Tibial artery (tissue), 4 donors: ENCODE data around the gene ARAP1.

ENCODE experiments used
- DNase-seq, 2 donors: peaks; one replicate each; pipeline ENCODE4 v3.0.0-alpha.2; 2019
- H3K27ac ChIP-seq, 2 donors: fragments of 200-600 bp; sonication (generic) in 1 of 2; 1 replicate in 1 of 2; 2 replicates in 1 of 2; pipeline ENCODE4 v1.5.1; 2018 to 2019; ENCODE audit warnings: mild to moderate bottlenecking in 1 of 2
- H3K27me3 ChIP-seq, 2 donors: fragments of 200-600 bp; sonication (generic) in 1 of 2; one replicate each; pipeline versions ENCODE4 v1.5.1 to v1.6.0; 2016 to 2019
- H3K36me3 ChIP-seq, 3 donors: fragments of 200-600 bp; sonication (generic) in 2 of 3; one replicate each; pipeline ENCODE4 v1.5.1; 2016 to 2019; ENCODE audit warnings: mild to moderate bottlenecking in 2 of 3
- H3K4me1 ChIP-seq, 4 donors: fragments of 200-600 bp; sonication (generic) in 2 of 4; 1 replicate in 3 of 4; 2 replicates in 1 of 4; pipeline ENCODE4 v1.5.1; 2016 to 2019
- H3K4me3 ChIP-seq, 2 donors: fragments of 200-600 bp; sonication (generic) in 1 of 2; 1 replicate in 1 of 2; 2 replicates in 1 of 2; pipeline ENCODE4 v1.5.1; 2018 to 2019; ENCODE audit warnings: mild to moderate bottlenecking in 2 of 2
- H3K9me3 ChIP-seq, 3 donors: fragments of 200-600 bp; sonication (generic) in 1 of 3; one replicate each; pipeline ENCODE4 v1.5.1; 2016 to 2019
- intact Hi-C: fragments of 100-400 bp; cut with DNase I; formaldehyde crosslinking; loops from one replicate; pipeline ENCODE4 v1.15.0; 2023; ENCODE audit warnings: low total_unique reads
- TF ChIP-seq, protein P1 (sequence below), 2 experiments: fragments of 200-600 bp in 1 of 2; fragments of 450-650 bp in 1 of 2; IDR thresholded peaks; one replicate each; pipeline ENCODE4 v1.5.1; 2017 to 2019; ENCODE audit warnings: antibody characterized with exemption in 2 of 2, mild to moderate bottlenecking in 1 of 2, moderate library complexity in 1 of 2

ARAP1 gene

DNA sequence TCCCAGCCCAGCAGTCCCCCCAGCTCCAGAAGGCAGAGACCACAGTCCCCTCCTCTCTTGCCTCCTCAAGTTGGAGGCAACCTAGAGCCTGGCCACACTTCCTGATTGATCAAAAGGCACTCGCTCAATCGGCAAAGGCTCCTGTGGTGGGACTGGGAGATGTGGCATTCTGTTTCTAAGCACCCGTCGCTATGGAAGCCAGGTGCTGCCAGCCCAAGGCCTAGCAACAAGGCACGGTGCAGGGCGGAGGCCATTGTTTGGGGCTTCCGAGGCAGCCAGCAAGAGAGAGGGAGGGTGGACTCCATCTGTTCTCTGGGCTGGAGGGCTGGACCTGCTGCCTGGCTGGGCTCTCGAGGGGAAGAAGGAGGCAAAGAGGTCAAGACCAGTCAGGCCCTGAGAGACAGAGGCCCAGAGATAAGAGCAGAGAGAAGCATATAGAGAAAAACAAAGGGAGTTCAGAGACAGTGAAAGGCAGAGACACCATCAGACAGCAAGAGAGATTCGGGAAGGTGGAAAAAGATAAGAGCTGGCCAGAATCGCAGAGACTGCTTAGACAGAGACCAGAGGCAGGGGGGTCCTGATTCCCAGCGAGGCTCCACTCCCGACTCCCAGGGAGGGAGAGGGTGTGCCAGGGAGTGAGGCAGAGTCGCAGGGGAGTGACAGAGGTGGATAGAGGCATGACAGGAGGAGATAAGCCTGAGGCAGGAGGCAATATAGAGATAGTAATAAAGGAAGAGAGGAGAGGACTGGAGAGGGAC lies 99.2 kb downstream of the ARAP1 start:
- H3K27ac ChIP-seq = no peak overlapping the region
- intact Hi-C loops = no loop called here
- DNase-seq = no peak

DNA sequence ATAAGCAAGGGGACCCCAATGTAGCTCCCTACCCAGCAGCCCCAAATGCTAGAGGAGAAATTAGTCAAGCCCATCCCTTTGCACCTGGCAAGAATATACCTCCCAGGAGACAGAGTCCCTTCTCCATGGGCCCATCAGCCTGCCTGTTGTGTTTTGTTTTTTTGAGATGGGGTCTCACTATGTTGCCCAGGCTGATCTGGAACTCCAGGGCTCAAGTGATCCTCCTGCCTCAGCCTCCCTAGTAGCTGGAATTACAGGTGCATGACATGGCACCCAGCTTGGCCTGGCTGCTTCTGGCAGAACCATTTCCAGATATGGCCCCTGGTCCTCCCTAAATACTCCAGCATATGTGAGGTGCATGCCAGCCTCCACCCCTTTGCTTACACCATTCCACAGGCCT lies 100.1 kb downstream of the ARAP1 start:
- intact Hi-C loops = no loop called here
- TF ChIP-seq, protein P1, sequence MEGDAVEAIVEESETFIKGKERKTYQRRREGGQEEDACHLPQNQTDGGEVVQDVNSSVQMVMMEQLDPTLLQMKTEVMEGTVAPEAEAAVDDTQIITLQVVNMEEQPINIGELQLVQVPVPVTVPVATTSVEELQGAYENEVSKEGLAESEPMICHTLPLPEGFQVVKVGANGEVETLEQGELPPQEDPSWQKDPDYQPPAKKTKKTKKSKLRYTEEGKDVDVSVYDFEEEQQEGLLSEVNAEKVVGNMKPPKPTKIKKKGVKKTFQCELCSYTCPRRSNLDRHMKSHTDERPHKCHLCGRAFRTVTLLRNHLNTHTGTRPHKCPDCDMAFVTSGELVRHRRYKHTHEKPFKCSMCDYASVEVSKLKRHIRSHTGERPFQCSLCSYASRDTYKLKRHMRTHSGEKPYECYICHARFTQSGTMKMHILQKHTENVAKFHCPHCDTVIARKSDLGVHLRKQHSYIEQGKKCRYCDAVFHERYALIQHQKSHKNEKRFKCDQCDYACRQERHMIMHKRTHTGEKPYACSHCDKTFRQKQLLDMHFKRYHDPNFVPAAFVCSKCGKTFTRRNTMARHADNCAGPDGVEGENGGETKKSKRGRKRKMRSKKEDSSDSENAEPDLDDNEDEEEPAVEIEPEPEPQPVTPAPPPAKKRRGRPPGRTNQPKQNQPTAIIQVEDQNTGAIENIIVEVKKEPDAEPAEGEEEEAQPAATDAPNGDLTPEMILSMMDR (IDR thresholded peaks at IDR 0.05) = no peak
- Histone ChIP-seq H3K4me1 (no peaks in the 10 kb centered on the region), H3K27ac (no peak overlapping the region), H3K4me3 (no peak overlapping the region), H3K36me3 (no peaks in the 10 kb centered on the region), H3K27me3 (peaks cover 0 to 7% of the 10 kb centered on the region in 2 donors), H3K9me3 (no peaks in the 10 kb centered on the region)
- no peak for DNase-seq

More for the DNA sequence above, 99.2 kb downstream of the ARAP1 start:
- TF ChIP-seq, protein P1 (IDR thresholded peaks at IDR 0.05) = no peak
- Histone ChIP-seq H3K27me3 (peaks cover 0 to 7% of the 10 kb centered on the region in 2 donors), H3K4me1 (no peaks in the 10 kb centered on the region), H3K36me3 (no peaks in the 10 kb centered on the region), H3K4me3 (no peak overlapping the region), H3K9me3 (no peaks in the 10 kb centered on the region)

DNA sequence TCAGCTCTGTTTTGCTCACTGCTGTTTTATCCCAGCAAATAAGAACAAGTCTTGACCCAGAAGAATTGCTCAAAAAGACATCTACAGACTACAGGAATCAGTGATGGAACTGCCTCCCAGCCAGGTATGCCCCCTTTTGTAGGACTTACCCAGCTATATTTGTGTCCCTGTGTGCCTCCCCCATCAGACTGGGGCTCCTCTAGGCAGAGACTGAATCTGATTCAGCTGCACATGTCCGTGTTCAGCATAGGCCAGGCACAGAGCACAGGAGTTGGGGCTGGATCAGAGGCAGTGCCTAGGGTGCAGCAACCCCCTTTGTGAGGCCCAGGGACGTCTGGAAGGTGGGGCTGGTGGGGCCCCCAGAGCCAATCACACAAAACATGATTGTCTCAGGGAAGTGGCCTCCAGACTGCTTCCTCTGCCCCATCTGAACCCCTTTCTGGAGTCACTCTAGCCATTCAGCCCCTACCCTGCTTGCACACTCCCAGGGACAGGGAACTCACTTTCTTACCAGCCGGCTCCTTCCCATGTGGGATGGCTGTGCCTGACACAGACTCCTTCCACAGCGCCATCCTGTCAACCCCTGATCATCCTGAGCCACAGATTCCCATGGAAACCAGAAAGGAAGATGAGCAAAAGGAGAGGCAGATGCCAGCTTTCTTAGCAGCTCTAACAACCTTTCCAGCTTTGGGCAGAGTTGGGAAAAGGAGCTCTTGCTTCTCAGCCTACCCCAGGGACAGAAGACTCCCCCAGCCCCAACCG lies 102.8 kb downstream of the ARAP1 start:
- DNase-seq = no peak
- intact Hi-C loops = no loop called here
- no peaks in the 10 kb centered on the region for H3K4me1 ChIP-seq
- TF ChIP-seq, protein P1 (IDR thresholded peaks at IDR 0.05) = no peak
- H3K27me3 ChIP-seq = no peaks in the 10 kb centered on the region
- no peak overlapping the region for H3K4me3 ChIP-seq
- no peak overlapping the region for H3K27ac ChIP-seq
- no peaks in the 10 kb centered on the region for H3K36me3 ChIP-seq
- no peaks in the 10 kb centered on the region for H3K9me3 ChIP-seq

DNA sequence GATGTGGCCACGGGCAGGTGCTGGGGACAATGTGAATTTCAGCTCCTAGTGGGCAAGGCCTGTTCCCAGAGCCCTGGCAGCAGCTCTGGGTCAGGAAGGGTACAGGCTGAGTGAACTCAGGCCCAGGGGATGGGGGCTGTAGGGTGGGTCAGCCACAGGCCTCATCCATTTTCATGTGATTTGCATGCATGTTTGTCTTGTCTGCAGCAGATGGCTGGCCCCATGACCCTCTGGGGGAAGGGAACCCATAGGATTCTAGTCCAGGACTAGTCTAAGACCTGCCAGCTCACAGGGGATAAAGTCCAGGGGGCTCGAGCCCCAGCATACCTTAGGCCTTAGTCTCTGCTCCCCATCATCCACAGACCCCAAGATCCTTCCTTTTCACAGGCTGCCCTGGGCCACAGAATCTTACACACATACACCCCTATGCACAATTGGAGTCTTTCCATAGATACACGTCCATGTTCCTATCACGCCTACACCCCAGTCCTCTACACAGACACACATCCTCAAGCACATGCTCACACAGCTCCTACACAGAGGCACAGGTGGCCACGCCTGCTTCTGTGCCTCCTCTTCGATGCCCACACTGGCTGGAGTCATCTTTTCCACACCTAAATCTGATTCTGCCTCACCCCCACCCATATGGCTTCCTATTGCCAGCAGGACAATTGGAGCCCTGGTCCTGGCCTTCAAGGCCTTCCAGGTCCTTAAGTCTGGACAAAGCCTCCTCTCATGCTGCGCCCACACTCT lies 103.6 kb downstream of the ARAP1 start:
- TF ChIP-seq, protein P1 (IDR thresholded peaks at IDR 0.05) = no peak
- no peaks in the 10 kb centered on the region for H3K9me3 ChIP-seq
- H3K27ac ChIP-seq = no peak overlapping the region
- peaks cover 0 to 3% (median 0%) of the 10 kb centered on the region in 4 donors for H3K4me1 ChIP-seq
- intact Hi-C loops = no loop called here
- no peaks in the 10 kb centered on the region for H3K27me3 ChIP-seq
- no peaks in the 10 kb centered on the region for H3K36me3 ChIP-seq
- no peak for DNase-seq
- H3K4me3 ChIP-seq = no peak overlapping the region

DNA sequence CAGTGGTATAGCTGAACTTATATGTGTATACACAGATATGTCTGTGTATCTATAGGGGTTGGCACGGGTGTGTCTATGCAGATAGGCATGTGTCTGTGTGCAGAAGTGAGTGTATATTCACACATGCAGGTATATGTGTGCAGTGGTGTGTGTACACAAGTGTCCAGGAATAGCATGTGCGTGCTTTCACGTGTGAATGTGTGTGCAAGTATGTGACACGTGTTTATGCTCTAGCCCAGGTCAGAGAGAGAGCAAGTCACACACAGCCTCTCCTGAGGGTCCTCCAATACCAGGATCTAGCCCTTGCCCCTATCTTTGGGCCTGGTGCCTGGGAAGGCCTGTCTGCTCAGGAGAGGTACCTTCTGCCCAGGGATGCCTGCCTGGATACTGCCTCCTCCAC lies 104.3 kb downstream of the ARAP1 start:
- Histone ChIP-seq H3K4me1 (peaks cover 0 to 10% (median 6%) of the 10 kb centered on the region in 4 donors), H3K36me3 (no peaks in the 10 kb centered on the region), H3K9me3 (no peaks in the 10 kb centered on the region), H3K27ac (no peak overlapping the region), H3K27me3 (no peaks in the 10 kb centered on the region), H3K4me3 (no peak overlapping the region)
- intact Hi-C loops = no loop called here
- TF ChIP-seq, protein P1 (IDR thresholded peaks at IDR 0.05) = no peak
- DNase-seq = no peak
